Liver (tissue), 9 donors: Measurements from ENCODE around the gene KDM4C. TPM values are rescaled to one million over a fixed set of nuclear protein-coding genes. Genes with fewer than 3 reads are reported as not detected.
"Not testable (repeated sequence)": the region's sequence is repeated elsewhere in the genome, so short reads cannot be mapped to it uniquely, and the experiment has no call there.

ENCODE experiments used
- DNase-seq: peaks from one replicate; pipeline ENCODE4 v3.0.0-alpha.2; 2017; ENCODE audit warnings: low spot score
- H3K27ac ChIP-seq, 2 donors: one replicate each; pipeline ENCODE4 v1.7.0; 2013; ENCODE audit warnings: inconsistent platforms in 2 of 2, low read length in 2 of 2, control low read depth in 1 of 2, low read depth in 1 of 2, mild to moderate bottlenecking in 1 of 2
- H3K27me3 ChIP-seq, 4 donors: one replicate each; pipeline versions ENCODE4 v1.6.1 to v1.7.0; 2013; ENCODE audit warnings: low read length in 3 of 4, inconsistent platforms in 1 of 4, mild to moderate bottlenecking in 1 of 4, moderate library complexity in 1 of 4; ENCODE audit not compliant: control insufficient read depth in 4 of 4, insufficient read depth in 4 of 4
- H3K36me3 ChIP-seq, 4 donors: one replicate each; pipeline versions ENCODE4 v1.6.1 to v1.7.0; 2013; ENCODE audit warnings: low read length in 3 of 4, mild to moderate bottlenecking in 3 of 4, low read depth in 1 of 4, moderate library complexity in 1 of 4; ENCODE audit not compliant: control insufficient read depth in 4 of 4, insufficient read depth in 3 of 4
- H3K4me1 ChIP-seq, 4 donors: one replicate each; pipeline versions ENCODE4 v1.6.1 to v1.7.0; 2013; ENCODE audit warnings: low read length in 3 of 4, mild to moderate bottlenecking in 3 of 4, moderate library complexity in 1 of 4; ENCODE audit not compliant: control insufficient read depth in 4 of 4, insufficient read depth in 4 of 4
- H3K4me3 ChIP-seq, 3 donors: one replicate each; pipeline versions ENCODE4 v1.6.1 to v1.7.0; 2013; ENCODE audit warnings: low read length in 3 of 3, control low read depth in 1 of 3, low read depth in 1 of 3, mild to moderate bottlenecking in 1 of 3
- H3K9ac ChIP-seq, 2 donors: one replicate each; pipeline ENCODE4 v1.7.0; 2013; ENCODE audit warnings: low read length in 2 of 2, mild to moderate bottlenecking in 2 of 2, moderate library complexity in 2 of 2, control low read depth in 1 of 2, low read depth in 1 of 2
- H3K9me3 ChIP-seq, 4 donors: one replicate each; pipeline versions ENCODE4 v1.6.1 to v1.7.0; 2013; ENCODE audit warnings: low read length in 3 of 4; ENCODE audit not compliant: control insufficient read depth in 4 of 4
- EGR1 ChIP-seq, 2 donors: IDR thresholded peaks; 2 replicates each; pipeline ENCODE4 v1.6.1; 2016 to 2018; ENCODE audit warnings: antibody characterized with exemption in 2 of 2, low read depth in 2 of 2
- FOXA1 ChIP-seq: IDR thresholded peaks from 2 replicates; pipeline ENCODE4 v1.6.1; 2016; ENCODE audit warnings: antibody characterized with exemption
- FOXA2 ChIP-seq: IDR thresholded peaks from 2 replicates; pipeline ENCODE4 v1.6.1; 2016; ENCODE audit warnings: antibody characterized with exemption
- GABPA ChIP-seq, 2 donors: IDR thresholded peaks in 1 of 2; conservative IDR thresholded peaks in 1 of 2; 2 replicates each; pipeline ENCODE4 v1.6.1; 2016; ENCODE audit warnings: antibody characterized with exemption in 2 of 2, mild to moderate bottlenecking in 1 of 2, moderate library complexity in 1 of 2
- HNF4A ChIP-seq, 2 donors: conservative IDR thresholded peaks; 2 replicates each; pipeline ENCODE4 v1.6.1; 2016; ENCODE audit warnings: antibody characterized with exemption in 2 of 2, mild to moderate bottlenecking in 2 of 2
- HNF4G ChIP-seq: IDR thresholded peaks from 2 replicates; pipeline ENCODE4 v1.6.1; 2016; ENCODE audit warnings: antibody characterized with exemption
- JUND ChIP-seq, 2 donors: IDR thresholded peaks; 2 replicates each; pipeline ENCODE4 v1.6.1; 2016; ENCODE audit warnings: antibody characterized with exemption in 2 of 2
- NR2F2 ChIP-seq: IDR thresholded peaks from 2 replicates; pipeline ENCODE4 v1.6.1; 2016; ENCODE audit warnings: antibody characterized with exemption
- RAD21 ChIP-seq, 2 donors: IDR thresholded peaks; 2 replicates each; pipeline ENCODE4 v1.6.1; 2016; ENCODE audit warnings: antibody characterized with exemption in 2 of 2, mild to moderate bottlenecking in 2 of 2
- RXRA ChIP-seq, 2 donors: IDR thresholded peaks; 2 replicates each; pipeline ENCODE4 v1.6.1; 2017 to 2018; ENCODE audit warnings: antibody characterized with exemption in 2 of 2, mild to moderate bottlenecking in 1 of 2
- SP1 ChIP-seq: IDR thresholded peaks from 2 replicates; pipeline ENCODE4 v1.6.1; 2018; ENCODE audit warnings: antibody characterized with exemption, mild to moderate bottlenecking
- TAF1 ChIP-seq: conservative IDR thresholded peaks from 2 replicates; pipeline ENCODE4 v1.6.1; 2016; ENCODE audit warnings: antibody characterized with exemption, mild to moderate bottlenecking
- YY1 ChIP-seq: IDR thresholded peaks from 2 replicates; pipeline ENCODE4 v1.6.1; 2016; ENCODE audit warnings: antibody characterized with exemption, mild to moderate bottlenecking
- WGBS: extraction: QIAGEN DNeasy Blood & Tissue Kit; methylation state at CpG from one replicate; pipeline ENCODE4 v1.1.7; 2013; 5-methylcytosine and 5-hydroxymethylcytosine counted together
- polyA plus RNA-seq, 2 donors: library from polyadenylated mRNA; stranded (reverse) in 1 of 2; unstranded in 1 of 2; fragments of 200-250 nt in 1 of 2; fragments of >200 nt in 1 of 2; fragmentation: Nextera tagmentation in 1 of 2; extraction: Ambion mirVana in 1 of 2; gene quantifications; one replicate each; pipeline versions ENCODE4 v1.2.1 to v1.2.3, GENCODE V29; 2013 to 2015
- total RNA-seq, 2 donors: library from RNA; depleted of rRNA; stranded (reverse); fragments of >200 nt; gene quantifications; one replicate each; pipeline ENCODE4 v1.2.3, GENCODE V29; 2014
- TF ChIP-seq, protein P1 (sequence below): fragments of 150-350 bp; IDR thresholded peaks from 2 replicates; pipeline ENCODE4 v1.5.1; 2017; ENCODE audit warnings: improper control_type of control experiment, low read depth, low read length; ENCODE audit not compliant: missing input control
- TF ChIP-seq, protein P2 (sequence below): IDR thresholded peaks from 2 replicates; pipeline ENCODE4 v1.6.1; 2016; ENCODE audit warnings: antibody characterized with exemption
- TF ChIP-seq, protein P3 (sequence below): IDR thresholded peaks from 2 replicates; pipeline ENCODE4 v1.6.1; 2016; ENCODE audit warnings: antibody characterized with exemption
- TF ChIP-seq, protein P4 (sequence below): IDR thresholded peaks from 2 replicates; pipeline ENCODE4 v1.6.1; 2016; ENCODE audit warnings: antibody characterized with exemption
- donor health status: healthy.
- donor health status: healthy.
- donor health status: healthy.
- donor health status: healthy.
- donor health status: healthy.

The KDM4C gene
- total and polyA plus RNA-seq, 4 donors = 4.3 to 40.2 (median 24.0) TPM

DNA sequence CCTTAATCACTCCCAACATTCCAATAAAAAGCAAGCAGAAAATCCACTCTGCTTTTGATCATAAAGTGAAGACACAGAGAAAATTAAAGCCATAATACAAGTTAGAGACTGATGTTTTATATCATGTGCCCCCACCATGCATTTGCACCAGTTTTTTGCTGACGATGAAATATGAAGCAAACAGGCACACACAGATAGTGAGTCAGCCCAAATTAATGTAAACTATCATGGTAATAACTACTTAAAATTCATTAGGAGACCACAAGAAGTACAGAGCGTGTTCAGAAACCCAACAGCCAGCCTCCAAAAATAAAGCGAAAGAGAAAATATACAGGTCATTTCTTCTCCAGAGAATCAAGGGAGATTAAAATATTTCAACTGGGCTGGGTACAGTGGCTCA lies 46.4 kb upstream of the KDM4C start:
- peaks cover 0 to 5% (median 3%) of the 10 kb centered on the region in 4 donors for H3K9me3 ChIP-seq
- peaks cover 0 to 3% (median 0%) of the 10 kb centered on the region in 4 donors for H3K36me3 ChIP-seq
- TF ChIP-seq FOXA1 = no peak
- TF ChIP-seq, protein P1, sequence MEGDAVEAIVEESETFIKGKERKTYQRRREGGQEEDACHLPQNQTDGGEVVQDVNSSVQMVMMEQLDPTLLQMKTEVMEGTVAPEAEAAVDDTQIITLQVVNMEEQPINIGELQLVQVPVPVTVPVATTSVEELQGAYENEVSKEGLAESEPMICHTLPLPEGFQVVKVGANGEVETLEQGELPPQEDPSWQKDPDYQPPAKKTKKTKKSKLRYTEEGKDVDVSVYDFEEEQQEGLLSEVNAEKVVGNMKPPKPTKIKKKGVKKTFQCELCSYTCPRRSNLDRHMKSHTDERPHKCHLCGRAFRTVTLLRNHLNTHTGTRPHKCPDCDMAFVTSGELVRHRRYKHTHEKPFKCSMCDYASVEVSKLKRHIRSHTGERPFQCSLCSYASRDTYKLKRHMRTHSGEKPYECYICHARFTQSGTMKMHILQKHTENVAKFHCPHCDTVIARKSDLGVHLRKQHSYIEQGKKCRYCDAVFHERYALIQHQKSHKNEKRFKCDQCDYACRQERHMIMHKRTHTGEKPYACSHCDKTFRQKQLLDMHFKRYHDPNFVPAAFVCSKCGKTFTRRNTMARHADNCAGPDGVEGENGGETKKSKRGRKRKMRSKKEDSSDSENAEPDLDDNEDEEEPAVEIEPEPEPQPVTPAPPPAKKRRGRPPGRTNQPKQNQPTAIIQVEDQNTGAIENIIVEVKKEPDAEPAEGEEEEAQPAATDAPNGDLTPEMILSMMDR = no peak
- no peak for TF ChIP-seq EGR1 (IDR thresholded peaks at IDR 0.05; ENCODE audit: low read depth in 2 of 2)
- TF ChIP-seq HNF4G = no peak
- TF ChIP-seq TAF1 = no peak
- no peak for TF ChIP-seq FOXA2
- TF ChIP-seq SP1 = no peak
- no peak for TF ChIP-seq NR2F2
- TF ChIP-seq JUND (IDR thresholded peaks at IDR 0.05) = no peak
- TF ChIP-seq RAD21 (IDR thresholded peaks at IDR 0.05) = no peak
- no peak for TF ChIP-seq YY1
- TF ChIP-seq, protein P2, sequence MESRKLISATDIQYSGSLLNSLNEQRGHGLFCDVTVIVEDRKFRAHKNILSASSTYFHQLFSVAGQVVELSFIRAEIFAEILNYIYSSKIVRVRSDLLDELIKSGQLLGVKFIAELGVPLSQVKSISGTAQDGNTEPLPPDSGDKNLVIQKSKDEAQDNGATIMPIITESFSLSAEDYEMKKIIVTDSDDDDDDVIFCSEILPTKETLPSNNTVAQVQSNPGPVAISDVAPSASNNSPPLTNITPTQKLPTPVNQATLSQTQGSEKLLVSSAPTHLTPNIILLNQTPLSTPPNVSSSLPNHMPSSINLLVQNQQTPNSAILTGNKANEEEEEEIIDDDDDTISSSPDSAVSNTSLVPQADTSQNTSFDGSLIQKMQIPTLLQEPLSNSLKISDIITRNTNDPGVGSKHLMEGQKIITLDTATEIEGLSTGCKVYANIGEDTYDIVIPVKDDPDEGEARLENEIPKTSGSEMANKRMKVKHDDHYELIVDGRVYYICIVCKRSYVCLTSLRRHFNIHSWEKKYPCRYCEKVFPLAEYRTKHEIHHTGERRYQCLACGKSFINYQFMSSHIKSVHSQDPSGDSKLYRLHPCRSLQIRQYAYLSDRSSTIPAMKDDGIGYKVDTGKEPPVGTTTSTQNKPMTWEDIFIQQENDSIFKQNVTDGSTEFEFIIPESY = no peak
- TF ChIP-seq, protein P3, sequence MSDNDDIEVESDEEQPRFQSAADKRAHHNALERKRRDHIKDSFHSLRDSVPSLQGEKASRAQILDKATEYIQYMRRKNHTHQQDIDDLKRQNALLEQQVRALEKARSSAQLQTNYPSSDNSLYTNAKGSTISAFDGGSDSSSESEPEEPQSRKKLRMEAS = no peak
- TF ChIP-seq GABPA (IDR thresholded peaks at IDR 0.05 in 1 of 2, conservative IDR thresholded peaks at IDR 0.05 in 1 of 2) = no peak
- H3K4me3 ChIP-seq = no peak overlapping the region
- no peaks in the 10 kb centered on the region for H3K27me3 ChIP-seq
- no peak overlapping the region for H3K27ac ChIP-seq
- peaks cover 0 to 11% (median 2%) of the 10 kb centered on the region in 4 donors for H3K4me1 ChIP-seq
- H3K9ac ChIP-seq = no peak overlapping the region
- DNase-seq = no peak
- WGBS = 89% methylated on average over 3 of the region's 3 CpGs

DNA sequence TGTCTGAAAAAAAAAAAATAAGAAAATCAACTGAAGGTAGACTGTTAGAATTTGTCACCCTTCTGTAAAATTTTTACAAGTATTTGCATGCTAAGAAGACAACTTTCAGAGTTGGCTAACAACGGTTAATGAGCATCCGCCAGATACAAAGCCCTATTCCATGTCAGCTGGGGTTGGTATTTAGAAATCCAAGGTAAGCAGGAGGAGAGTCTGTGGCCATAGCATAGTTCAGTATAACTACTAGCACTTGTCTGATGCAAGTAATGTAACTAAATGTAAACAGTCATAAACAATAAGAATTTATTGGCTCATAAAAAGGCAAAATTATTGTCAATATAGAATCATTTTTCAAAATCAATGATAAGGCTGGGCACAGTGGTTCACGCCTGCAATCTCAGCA lies 45.7 kb upstream of the KDM4C start:
- TF ChIP-seq GABPA (IDR thresholded peaks at IDR 0.05 in 1 of 2, conservative IDR thresholded peaks at IDR 0.05 in 1 of 2) = no peak
- TF ChIP-seq NR2F2 = no peak
- no peak for TF ChIP-seq HNF4G
- TF ChIP-seq RXRA (IDR thresholded peaks at IDR 0.05) = no peak
- no peak for TF ChIP-seq FOXA2
- Histone ChIP-seq H3K9me3 (peaks cover 0 to 5% (median 3%) of the 10 kb centered on the region in 4 donors), H3K4me3 (no peak overlapping the region), H3K36me3 (peaks cover 0 to 3% (median 0%) of the 10 kb centered on the region in 4 donors), H3K27ac (no peak overlapping the region), H3K9ac (no peak overlapping the region), H3K4me1 (peaks cover 0 to 18% (median 5%) of the 10 kb centered on the region in 4 donors), H3K27me3 (no peaks in the 10 kb centered on the region)
- no peak for DNase-seq
- 68% methylated on average over 3 of the region's 3 CpGs for WGBS

DNA sequence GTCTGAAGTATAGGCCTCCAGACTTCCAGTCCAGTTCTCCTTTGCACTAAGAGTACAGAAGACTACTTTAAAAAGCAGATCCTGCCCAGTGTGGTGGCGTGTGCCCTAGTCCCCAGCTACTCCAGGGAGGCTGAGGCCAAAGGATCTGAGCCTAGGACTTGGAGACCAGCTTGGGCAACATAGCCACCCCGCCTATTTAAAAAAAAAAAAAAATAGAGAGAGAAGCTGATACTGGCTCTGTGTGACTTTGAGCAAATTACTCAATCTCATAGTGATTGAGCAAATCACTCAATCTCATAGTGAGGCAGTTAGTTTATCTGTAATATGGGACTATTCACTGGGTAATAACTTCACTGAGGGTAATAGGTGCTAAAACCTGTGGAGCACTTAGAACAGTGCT lies 43.6 kb upstream of the KDM4C start:
- Histone ChIP-seq H3K9ac (no peak overlapping the region), H3K4me3 (no peak overlapping the region), H3K27me3 (no peaks in the 10 kb centered on the region), H3K27ac (peak overlapping the region; percentile 86 to 92), H3K36me3 (no peaks in the 10 kb centered on the region), H3K4me1 (peaks cover 0 to 21% (median 5%) of the 10 kb centered on the region in 4 donors), H3K9me3 (no peaks in the 10 kb centered on the region)
- no peak for DNase-seq
- 51% methylated on average over 2 of the region's 2 CpGs for WGBS
- TF ChIP-seq EGR1 (IDR thresholded peaks at IDR 0.05; ENCODE audit: low read depth in 2 of 2) = peak in 1 of 2 donors; percentile 29
- peak; percentile 66 for TF ChIP-seq HNF4A (conservative IDR thresholded peaks at IDR 0.05)
- TF ChIP-seq, protein P4, sequence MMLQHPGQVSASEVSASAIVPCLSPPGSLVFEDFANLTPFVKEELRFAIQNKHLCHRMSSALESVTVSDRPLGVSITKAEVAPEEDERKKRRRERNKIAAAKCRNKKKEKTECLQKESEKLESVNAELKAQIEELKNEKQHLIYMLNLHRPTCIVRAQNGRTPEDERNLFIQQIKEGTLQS = no peak
- no peak for TF ChIP-seq HNF4G
- TF ChIP-seq RXRA (IDR thresholded peaks at IDR 0.05) = peak; percentile 37 to 55
- TF ChIP-seq YY1 = peak; percentile 51
- TF ChIP-seq, protein P3 = peak; percentile 76
- TF ChIP-seq, protein P2 = peak; percentile 48
- peak in 1 of 2 donors; percentile 14 for TF ChIP-seq RAD21 (IDR thresholded peaks at IDR 0.05)

DNA sequence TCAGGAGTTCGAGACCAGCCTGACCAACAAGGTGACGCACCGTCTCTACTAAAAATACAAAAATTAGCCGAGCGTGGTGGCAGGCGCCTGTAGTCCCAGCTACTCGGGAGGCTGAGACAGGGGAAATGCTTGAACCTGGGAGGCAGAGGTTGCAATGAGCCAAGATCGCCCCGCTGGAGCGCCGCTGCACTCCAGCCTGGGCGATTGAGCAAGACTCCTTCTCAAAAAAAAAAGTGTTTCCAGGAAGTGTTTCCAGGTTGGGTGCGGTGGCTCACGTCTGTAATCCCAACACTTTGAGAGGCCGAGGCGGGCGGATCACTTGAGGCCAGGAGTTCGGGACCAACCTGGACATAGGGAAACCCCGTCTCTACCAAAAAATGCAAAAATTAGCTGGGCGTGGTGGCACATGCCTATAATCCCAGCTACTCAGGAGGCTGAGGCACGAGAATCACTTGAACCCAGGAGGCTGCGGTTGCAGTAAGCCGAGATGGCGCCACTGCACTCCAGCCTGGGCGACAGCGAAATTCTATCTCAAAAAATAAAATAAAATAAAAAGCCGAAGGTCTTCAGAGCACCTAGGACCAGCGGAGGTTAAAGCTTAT lies 42.5 kb upstream of the KDM4C start:
- not testable (repeated sequence) for H3K9me3 ChIP-seq, DNase-seq, H3K27me3 ChIP-seq, H3K36me3 ChIP-seq
- peak overlapping the region; percentile 41 to 68 (median 58) for H3K4me3 ChIP-seq
- WGBS = 34% methylated on average over 28 of the region's 28 CpGs
- H3K27ac ChIP-seq = peak overlapping the region; percentile 86 to 92
- peaks cover 0 to 21% (median 5%) of the 10 kb centered on the region in 4 donors for H3K4me1 ChIP-seq
- peak overlapping the region; percentile 42 to 53 for H3K9ac ChIP-seq
